ENCODE measurements around the gene STAG3. TPM values are rescaled to one million over a fixed set of nuclear protein-coding genes. Genes with fewer than 3 reads are reported as not detected.
"Not testable (repeated sequence)": the region's sequence is repeated elsewhere in the genome, so short reads cannot be mapped to it uniquely, and the experiment has no call there.

Gene STAG3
- polyA plus RNA-seq, 3 donors from 2014 or later, result 0.50 to 2.8 (median 0.72) TPM

DNA sequence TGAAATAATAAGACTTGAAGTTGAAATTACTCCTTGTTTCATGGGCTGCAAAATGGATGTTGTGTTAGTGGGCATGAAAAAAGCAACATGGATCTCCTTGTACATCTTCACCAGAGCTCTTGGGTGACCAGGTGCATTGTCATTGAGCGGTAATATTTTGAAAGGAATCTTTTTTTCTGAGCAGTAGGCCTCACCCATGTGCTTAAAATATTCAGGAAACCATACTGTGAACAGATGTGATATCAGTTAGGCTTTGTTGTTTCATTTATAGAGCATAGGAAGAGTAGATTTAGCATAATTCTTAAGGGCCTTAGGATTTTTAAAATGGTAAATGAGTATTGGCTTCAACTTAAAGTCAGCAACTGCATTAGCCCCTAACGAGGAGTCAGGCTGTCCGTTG, 15.3 kb downstream of the STAG3 start:
- H3K36me3 Mint-ChIP-seq, result peaks cover 0 to 2% (median 0%) of the 10 kb centered on the region in 3 donors
- H3K27me3 Mint-ChIP-seq (ENCODE audit: low read depth in 3 of 3), result peaks cover 0 to 4% (median 2%) of the 10 kb centered on the region in 3 donors
- H3K4me1 Mint-ChIP-seq, result no peaks in the 10 kb centered on the region
- no peak overlapping the region for H3K27ac Mint-ChIP-seq
- H3K9me3 Mint-ChIP-seq, result no peaks in the 10 kb centered on the region
- H3K4me3 Mint-ChIP-seq, result no peak overlapping the region
- no peak for DNase-seq

DNA sequence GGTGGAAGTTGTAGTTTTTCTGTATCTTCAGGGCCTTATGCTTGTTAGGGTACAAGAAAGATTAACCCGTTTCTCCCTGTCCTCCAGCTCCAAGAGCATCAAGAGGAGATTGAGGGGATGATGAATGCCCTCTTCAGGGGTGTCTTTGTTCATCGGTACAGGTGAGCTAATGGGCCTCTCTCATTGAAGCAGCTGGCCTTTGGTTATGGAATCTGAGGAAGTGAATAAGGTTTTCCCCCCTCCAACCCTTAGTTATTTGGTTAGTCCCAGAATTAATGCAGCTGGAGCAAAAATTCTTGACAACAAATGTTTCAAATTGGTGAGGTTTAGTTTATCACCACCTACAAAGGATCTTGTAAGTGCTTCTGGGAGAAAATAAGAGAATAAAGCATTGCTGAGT, 17.5 kb downstream of the STAG3 start:
- no peak for DNase-seq
- Mint-ChIP-seq H3K27ac (no peak overlapping the region), H3K4me3 (no peak overlapping the region), H3K27me3 (ENCODE audit: low read depth in 3 of 3) (peaks cover 0 to 7% (median 2%) of the 10 kb centered on the region in 3 donors), H3K9me3 (no peaks in the 10 kb centered on the region), H3K36me3 (peaks cover 0 to 12% (median 0%) of the 10 kb centered on the region in 3 donors), H3K4me1 (no peaks in the 10 kb centered on the region)

DNA sequence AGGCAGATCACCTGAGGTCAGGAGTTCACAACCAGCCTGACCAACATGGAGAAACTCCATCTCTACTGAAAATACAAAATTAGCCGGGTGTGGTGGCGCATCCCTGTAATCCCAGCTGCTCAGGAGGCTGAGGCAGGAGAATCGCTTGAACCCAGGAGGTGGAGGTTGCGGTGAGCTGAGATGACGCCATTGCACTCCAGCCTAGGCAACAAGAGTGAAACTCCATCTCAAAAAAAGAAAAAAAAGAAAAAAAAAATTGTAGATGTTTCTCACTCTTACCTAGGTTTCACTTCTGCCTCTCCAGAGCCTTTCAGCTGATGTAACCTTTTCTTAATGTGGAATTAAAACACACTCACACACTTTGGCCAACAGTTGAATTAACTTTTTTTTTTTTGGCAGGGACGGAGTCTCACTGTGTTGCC, 18.2 kb downstream of the STAG3 start:
- H3K36me3 Mint-ChIP-seq, result peaks cover 0 to 12% (median 0%) of the 10 kb centered on the region in 3 donors
- H3K27ac Mint-ChIP-seq; DNase-seq; H3K4me3 Mint-ChIP-seq; H3K27me3 Mint-ChIP-seq (ENCODE audit: low read depth in 3 of 3); H3K4me1 Mint-ChIP-seq; H3K9me3 Mint-ChIP-seq: not testable (repeated sequence)

DNA sequence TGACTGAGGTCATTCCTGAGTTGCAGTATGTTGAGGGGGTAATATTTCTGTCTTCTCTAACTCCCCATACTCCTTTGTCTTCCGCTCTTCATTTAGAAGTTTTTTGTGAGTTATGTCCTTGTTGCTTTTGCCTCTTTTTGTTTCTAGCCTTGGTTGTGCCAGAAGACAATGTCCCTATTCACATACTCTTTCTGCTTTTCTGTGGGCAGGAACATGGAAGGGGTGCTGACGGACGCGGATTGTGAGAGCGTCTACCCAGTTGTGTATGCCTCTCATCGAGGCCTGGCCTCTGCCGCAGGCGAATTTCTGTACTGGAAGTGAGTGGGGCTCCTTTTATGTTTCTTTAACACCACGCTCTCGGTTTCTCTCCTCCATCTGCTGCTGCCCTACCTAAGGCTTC, 20.5 kb downstream of the STAG3 start:
- Mint-ChIP-seq H3K27ac (peak overlapping the region in 2 of 6 donors; percentile 8 to 33), H3K27me3 (ENCODE audit: low read depth in 3 of 3) (peaks cover 1 to 7% (median 2%) of the 10 kb centered on the region in 3 donors), H3K4me1 (no peaks in the 10 kb centered on the region), H3K4me3 (no peak overlapping the region), H3K36me3 (peaks cover 0 to 15% (median 10%) of the 10 kb centered on the region in 3 donors), H3K9me3 (no peaks in the 10 kb centered on the region)
- DNase-seq, result no peak

DNA sequence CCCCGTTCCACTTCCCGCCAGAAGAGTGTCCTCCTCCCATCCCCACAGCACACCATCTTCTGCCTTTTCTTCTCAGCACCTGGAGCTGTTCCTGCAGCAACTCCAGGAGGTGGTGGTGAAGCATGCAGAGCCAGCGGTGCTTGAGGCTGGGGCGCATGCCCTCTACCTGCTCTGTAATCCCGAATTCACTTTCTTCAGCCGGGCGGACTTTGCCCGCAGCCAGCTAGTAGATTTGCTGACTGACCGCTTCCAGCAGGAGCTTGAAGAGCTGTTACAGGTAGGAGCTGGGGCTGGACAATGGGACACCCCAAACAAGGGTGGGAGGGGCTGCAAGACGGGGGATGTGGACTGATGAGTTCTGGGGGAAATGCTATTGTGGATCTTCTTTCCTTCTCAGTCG, 23.0 kb downstream of the STAG3 start:
- peaks cover 1 to 7% (median 2%) of the 10 kb centered on the region in 3 donors for H3K27me3 Mint-ChIP-seq (ENCODE audit: low read depth in 3 of 3)
- H3K36me3 Mint-ChIP-seq, result peaks cover 0 to 19% (median 13%) of the 10 kb centered on the region in 3 donors
- H3K9me3 Mint-ChIP-seq, result no peaks in the 10 kb centered on the region
- no peak overlapping the region for H3K27ac Mint-ChIP-seq
- no peak for DNase-seq
- H3K4me1 Mint-ChIP-seq, result no peaks in the 10 kb centered on the region
- H3K4me3 Mint-ChIP-seq, result no peak overlapping the region

DNA sequence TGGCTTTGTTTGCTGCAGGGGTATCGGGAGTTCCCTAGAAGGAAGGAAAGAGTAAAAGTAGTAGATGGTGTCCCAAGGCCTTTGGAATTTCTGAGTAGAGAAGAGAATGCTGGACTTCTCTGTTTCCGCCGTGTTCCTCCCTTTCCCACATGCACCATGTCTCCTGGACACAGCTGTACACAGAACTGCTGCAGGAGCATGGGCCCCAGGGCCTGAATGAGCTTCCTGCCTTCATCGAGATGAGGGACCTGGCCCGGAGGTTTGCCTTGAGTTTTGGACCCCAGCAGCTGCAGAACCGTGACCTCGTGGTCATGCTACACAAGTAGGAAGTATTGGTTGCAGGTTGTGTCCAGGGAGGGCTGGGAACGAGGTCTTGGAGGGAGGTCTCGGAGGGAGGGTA, 26.7 kb downstream of the STAG3 start:
- peaks cover 0 to 13% (median 8%) of the 10 kb centered on the region in 3 donors for H3K36me3 Mint-ChIP-seq
- H3K4me3 Mint-ChIP-seq, result no peak overlapping the region
- H3K27me3 Mint-ChIP-seq (ENCODE audit: low read depth in 3 of 3), result peaks cover 0 to 6% (median 2%) of the 10 kb centered on the region in 3 donors
- DNase-seq, result no peak
- H3K4me1 Mint-ChIP-seq, result peaks cover 22% of the 10 kb centered on the region in 2 donors
- H3K9me3 Mint-ChIP-seq, result no peaks in the 10 kb centered on the region
- no peak overlapping the region for H3K27ac Mint-ChIP-seq

DNA sequence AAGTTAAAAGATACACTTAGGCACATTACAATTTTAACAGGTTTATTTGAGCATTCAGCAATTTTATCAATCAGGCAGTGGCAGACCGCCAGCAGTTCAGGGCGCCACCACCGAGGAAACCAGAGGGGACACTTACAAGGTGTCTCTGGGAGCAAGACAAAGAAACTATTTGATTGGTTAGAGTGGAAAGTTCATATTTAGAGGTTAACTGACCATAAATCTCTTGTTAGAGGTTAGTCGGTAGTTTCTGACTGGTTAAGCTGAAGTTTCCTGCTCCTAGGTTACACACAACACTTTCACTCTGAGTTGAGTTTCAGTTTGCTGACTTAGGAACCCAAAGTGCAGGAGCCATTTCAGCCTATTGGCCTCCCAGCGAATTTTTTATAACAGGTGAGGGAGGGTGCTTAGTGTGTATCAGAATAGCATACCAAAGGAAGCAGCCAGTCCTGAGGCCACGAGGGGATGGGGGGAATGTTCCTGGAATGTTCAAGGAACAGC, 31.2 kb downstream of the STAG3 start:
- Mint-ChIP-seq H3K27me3 (ENCODE audit: low read depth in 3 of 3) (peaks cover 2 to 14% (median 3%) of the 10 kb centered on the region in 3 donors), H3K9me3 (no peaks in the 10 kb centered on the region), H3K4me1 (peaks cover 46 to 50% of the 10 kb centered on the region in 2 donors), H3K4me3 (peak overlapping the region; percentile 30 to 67 (median 56)), H3K36me3 (peaks cover 0 to 7% (median 3%) of the 10 kb centered on the region in 3 donors), H3K27ac (peak overlapping the region; percentile 42 to 83 (median 60))
- peak; percentile 41 to 47 (median 46) for DNase-seq

DNA sequence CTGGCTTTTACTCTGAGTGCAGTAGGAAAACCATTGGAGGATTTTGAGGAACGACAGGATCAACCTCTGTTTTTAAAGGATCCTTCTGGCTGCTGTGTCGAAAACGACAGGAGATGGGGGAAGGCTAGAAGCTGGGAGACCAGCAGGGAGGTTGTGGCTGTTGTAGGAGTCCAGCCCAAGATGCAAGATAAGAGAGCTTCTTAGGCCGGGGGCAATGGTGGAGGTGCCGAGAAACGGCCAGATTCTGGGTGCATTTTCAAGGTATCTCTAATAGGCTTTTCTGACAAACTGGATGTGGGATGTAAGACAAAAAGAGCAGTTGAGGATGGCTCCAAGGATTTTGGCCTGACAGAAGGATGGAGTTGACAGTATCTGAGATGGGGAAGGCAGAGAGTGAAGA, 31.8 kb downstream of the STAG3 start:
- peaks cover 2 to 14% (median 3%) of the 10 kb centered on the region in 3 donors for H3K27me3 Mint-ChIP-seq (ENCODE audit: low read depth in 3 of 3)
- H3K27ac Mint-ChIP-seq, result peak overlapping the region in 4 of 6 donors; percentile 42 to 83 (median 57)
- peak overlapping the region in 2 of 5 donors; percentile 2 to 67 for H3K4me3 Mint-ChIP-seq
- no peaks in the 10 kb centered on the region for H3K9me3 Mint-ChIP-seq
- peaks cover 0 to 3% (median 0%) of the 10 kb centered on the region in 3 donors for H3K36me3 Mint-ChIP-seq
- no peak for DNase-seq
- peaks cover 46 to 50% of the 10 kb centered on the region in 2 donors for H3K4me1 Mint-ChIP-seq

DNA sequence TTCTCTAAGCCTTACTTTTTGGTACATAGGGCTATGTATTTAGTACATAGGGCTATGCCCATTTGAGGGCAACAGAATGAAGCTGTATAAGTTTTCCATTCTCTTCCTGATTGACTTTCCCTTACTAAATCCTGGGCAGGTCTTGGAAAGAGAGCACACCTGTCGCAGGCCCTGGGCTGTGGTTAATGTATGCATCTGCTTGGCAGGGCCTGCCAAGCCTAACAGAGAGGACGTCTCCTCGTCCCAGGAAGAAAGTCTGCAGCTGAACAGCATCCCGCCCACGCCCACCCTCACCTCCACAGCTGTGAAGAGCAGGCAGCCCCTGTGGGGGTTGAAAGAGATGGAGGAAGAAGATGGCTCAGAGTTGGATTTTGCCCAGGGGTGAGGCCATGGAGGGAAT, 33.1 kb downstream of the STAG3 start:
- H3K27ac Mint-ChIP-seq, result peak overlapping the region in 3 of 6 donors; percentile 37 to 87 (median 86)
- no peaks in the 10 kb centered on the region for H3K9me3 Mint-ChIP-seq
- H3K36me3 Mint-ChIP-seq, result peaks cover 0 to 3% (median 0%) of the 10 kb centered on the region in 3 donors
- peaks cover 3 to 16% (median 3%) of the 10 kb centered on the region in 3 donors for H3K27me3 Mint-ChIP-seq (ENCODE audit: low read depth in 3 of 3)
- peaks cover 50% of the 10 kb centered on the region in 2 donors for H3K4me1 Mint-ChIP-seq
- peak overlapping the region in 1 of 5 donors; percentile 87 for H3K4me3 Mint-ChIP-seq
- no peak for DNase-seq

DNA sequence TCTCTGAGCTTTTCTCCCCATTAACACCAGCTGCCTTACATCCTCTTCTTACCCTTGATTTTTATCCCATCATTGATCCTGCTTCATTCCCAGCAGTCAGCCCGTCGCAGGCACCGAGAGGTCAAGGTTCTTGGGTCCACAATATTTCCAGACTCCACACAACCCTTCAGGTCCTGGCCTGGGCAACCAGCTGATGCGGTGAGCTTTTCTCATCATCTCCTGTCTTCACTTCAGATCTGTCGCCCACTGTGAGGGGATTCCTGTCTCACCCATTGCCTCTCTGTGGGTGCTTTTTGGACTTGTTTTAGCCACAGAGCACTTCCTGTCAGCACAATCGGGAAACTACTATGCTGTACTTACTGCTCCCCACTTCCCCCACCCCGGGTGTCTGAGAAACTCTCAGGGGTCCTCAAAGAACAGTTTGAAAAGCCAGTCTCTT, 33.6 kb downstream of the STAG3 start:
- Mint-ChIP-seq H3K36me3 (peaks cover 0 to 3% (median 0%) of the 10 kb centered on the region in 3 donors), H3K4me3 (peak overlapping the region; percentile 61 to 87 (median 76)), H3K27ac (peak overlapping the region; percentile 84 to 94 (median 90)), H3K4me1 (peaks cover 50 to 51% of the 10 kb centered on the region in 2 donors), H3K27me3 (ENCODE audit: low read depth in 3 of 3) (peaks cover 3 to 16% (median 3%) of the 10 kb centered on the region in 3 donors), H3K9me3 (no peaks in the 10 kb centered on the region)
- DNase-seq, result peak; percentile 58 to 64 (median 62)

DNA sequence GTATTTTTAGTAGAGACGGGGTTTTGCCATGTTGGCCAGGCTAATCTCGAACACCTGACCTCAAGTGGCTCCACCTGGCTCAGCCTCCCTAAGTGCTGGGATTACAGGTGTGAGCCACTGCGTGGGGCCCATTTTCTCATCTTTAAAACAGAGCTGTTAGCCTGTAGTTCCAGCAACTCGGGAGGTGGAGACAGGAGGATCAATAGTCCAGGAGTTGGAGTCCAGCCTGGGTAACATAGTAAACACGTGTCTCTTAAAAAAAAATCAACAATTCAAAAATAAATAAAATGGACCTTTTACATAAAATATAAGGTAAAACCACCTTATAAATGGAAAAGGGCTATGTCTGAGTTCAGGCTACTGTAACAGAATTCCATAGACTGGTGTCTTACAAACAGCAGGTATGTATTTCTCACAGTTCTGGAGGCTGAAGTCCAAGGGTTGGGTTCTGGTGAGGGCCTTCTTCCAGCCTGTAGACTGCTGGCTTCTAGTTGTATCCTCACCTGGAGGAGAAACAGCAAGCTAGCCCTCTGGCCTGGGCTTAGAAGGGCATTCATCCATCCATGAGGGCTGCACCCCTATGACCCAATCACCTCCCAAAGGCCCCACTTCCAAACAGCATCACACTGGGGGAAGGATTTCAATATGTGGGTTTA, 35.0 kb downstream of the STAG3 start:
- no peak for DNase-seq
- Mint-ChIP-seq H3K9me3 (no peaks in the 10 kb centered on the region), H3K27me3 (ENCODE audit: low read depth in 3 of 3) (peaks cover 3 to 16% (median 9%) of the 10 kb centered on the region in 3 donors), H3K36me3 (peaks cover 0 to 3% (median 0%) of the 10 kb centered on the region in 3 donors), H3K4me3 (no peak overlapping the region), H3K27ac (peak overlapping the region in 2 of 6 donors; percentile 21 to 38), H3K4me1 (peaks cover 56 to 60% of the 10 kb centered on the region in 2 donors)

DNA sequence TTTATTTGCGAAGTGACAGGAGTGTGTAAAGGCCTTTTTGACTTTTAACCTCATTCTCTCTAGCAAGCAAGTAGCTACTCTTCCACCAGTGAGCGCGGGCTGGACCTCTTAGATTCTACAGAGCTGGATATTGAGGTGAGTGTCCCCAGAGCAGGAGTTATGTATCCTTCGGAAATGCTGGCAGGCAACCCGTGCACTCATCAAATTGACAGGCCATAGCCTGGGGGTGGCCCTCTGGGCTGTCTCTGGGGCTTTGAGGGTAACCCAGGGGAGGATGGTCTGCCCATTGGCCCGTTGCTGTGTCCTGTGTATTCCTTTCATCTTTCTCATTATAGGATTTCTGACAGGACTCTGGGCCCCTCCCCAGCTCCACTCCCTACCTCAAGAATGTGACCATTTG, 36.0 kb downstream of the STAG3 start:
- H3K27ac Mint-ChIP-seq, result no peak overlapping the region
- peaks cover 51 to 56% of the 10 kb centered on the region in 2 donors for H3K4me1 Mint-ChIP-seq
- no peak for DNase-seq
- peaks cover 6 to 13% (median 9%) of the 10 kb centered on the region in 3 donors for H3K27me3 Mint-ChIP-seq (ENCODE audit: low read depth in 3 of 3)
- peaks cover 0 to 3% (median 0%) of the 10 kb centered on the region in 3 donors for H3K36me3 Mint-ChIP-seq
- no peaks in the 10 kb centered on the region for H3K9me3 Mint-ChIP-seq
- H3K4me3 Mint-ChIP-seq, result no peak overlapping the region

DNA sequence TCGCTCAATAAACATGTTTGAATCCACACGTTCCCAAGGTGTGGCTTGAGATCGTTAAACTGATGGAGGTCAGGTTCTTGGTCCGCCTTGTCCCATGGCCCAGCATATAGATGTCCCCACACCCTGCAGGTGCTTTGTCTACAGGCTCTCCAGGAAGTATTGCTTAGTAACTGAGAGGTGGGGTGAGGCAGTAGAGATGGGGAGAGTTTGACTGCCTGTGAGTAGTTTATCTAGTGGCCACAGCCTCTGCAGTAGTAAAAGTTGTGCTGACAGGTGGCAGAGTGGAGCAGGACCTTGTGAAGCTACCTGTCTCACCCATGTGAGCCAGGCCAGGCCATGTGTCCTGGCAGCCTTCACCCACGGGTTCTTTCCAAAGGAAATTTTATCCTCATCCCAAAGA, 36.6 kb downstream of the STAG3 start:
- H3K4me3 Mint-ChIP-seq, result not testable (repeated sequence)
- peaks cover 51 to 56% of the 10 kb centered on the region in 2 donors for H3K4me1 Mint-ChIP-seq

DNA sequence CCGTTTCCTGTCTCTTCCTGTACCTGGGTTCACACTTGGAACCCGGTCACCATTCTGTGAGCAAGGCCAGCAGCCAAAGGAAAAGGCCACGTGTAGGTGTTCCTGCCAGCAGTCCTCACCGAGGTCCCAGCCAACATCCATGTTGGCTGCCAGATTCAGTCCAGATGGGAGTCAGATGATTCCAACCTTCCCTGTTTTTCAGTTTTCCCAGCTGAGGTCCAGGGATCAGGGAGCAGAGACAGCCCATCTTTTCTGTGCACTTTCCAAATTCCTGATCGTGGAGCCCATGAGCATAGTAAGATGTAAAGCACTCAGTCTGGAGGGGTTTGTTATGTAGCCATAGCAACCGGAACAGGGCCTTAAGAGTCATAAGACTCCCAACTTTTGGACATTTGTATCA, 38.2 kb downstream of the STAG3 start:
- no peak for DNase-seq
- H3K36me3 Mint-ChIP-seq, result peaks cover 0 to 3% (median 0%) of the 10 kb centered on the region in 3 donors
- peak overlapping the region in 4 of 6 donors; percentile 43 to 64 (median 55) for H3K27ac Mint-ChIP-seq
- peaks cover 43 to 46% of the 10 kb centered on the region in 2 donors for H3K4me1 Mint-ChIP-seq
- no peaks in the 10 kb centered on the region for H3K9me3 Mint-ChIP-seq
- H3K4me3 Mint-ChIP-seq, result no peak overlapping the region
- peaks cover 8 to 15% (median 14%) of the 10 kb centered on the region in 3 donors for H3K27me3 Mint-ChIP-seq (ENCODE audit: low read depth in 3 of 3)

More for the DNA sequence above, 36.6 kb downstream of the STAG3 start:
- not testable (repeated sequence) for H3K9me3 Mint-ChIP-seq, H3K36me3 Mint-ChIP-seq, DNase-seq
- peak overlapping the region in 3 of 6 donors; percentile 38 to 70 (median 53) for H3K27ac Mint-ChIP-seq
- peaks cover 8 to 11% (median 9%) of the 10 kb centered on the region in 3 donors for H3K27me3 Mint-ChIP-seq (ENCODE audit: low read depth in 3 of 3)
